Ovary (tissue), 3 donors: ENCODE measurements around the gene CCDC60.

Source experiments
- CTCF ChIP-seq, 3 donors: fragments of 450-650 bp in 2 of 3; fragments of 200-600 bp in 1 of 3; IDR thresholded peaks; one replicate each; pipeline versions ENCODE4 v1.5.1 to v1.8.0; 2016 to 2022; ENCODE audit warnings: antibody characterized with exemption in 3 of 3, mild to moderate bottlenecking in 1 of 3
- POLR2A ChIP-seq: fragments of 450-650 bp; IDR thresholded peaks from one replicate; pipeline ENCODE4 v1.6.1; 2017; ENCODE audit warnings: antibody characterized with exemption, mild to moderate bottlenecking, moderate library complexity
- donor health status: DM: no; HTN: no; CAD: no.

- TF ChIP-seq CTCF (IDR thresholded peaks at IDR 0.05), result no peak
- no peak for TF ChIP-seq POLR2A
Measured at GRCh38 chr12:119410396-119410795, 75.9 kb downstream of the CCDC60 start.
